GM19240 (cell line): ENCODE data around the gene DPH2.
A peak's percentile ranks its signal among the peaks of the same experiment; 100 is the strongest.

ENCODE experiments used
- DNase-seq: peaks from one replicate; pipeline ENCODE4 v3.0.0; 2011; ENCODE audit warnings: low spot score; ENCODE audit not compliant: insufficient read length

DPH2 gene

GRCh38 chr1:43944860-43945259, 24.9 kb upstream of the DPH2 start:
- no peak for DNase-seq

DNA sequence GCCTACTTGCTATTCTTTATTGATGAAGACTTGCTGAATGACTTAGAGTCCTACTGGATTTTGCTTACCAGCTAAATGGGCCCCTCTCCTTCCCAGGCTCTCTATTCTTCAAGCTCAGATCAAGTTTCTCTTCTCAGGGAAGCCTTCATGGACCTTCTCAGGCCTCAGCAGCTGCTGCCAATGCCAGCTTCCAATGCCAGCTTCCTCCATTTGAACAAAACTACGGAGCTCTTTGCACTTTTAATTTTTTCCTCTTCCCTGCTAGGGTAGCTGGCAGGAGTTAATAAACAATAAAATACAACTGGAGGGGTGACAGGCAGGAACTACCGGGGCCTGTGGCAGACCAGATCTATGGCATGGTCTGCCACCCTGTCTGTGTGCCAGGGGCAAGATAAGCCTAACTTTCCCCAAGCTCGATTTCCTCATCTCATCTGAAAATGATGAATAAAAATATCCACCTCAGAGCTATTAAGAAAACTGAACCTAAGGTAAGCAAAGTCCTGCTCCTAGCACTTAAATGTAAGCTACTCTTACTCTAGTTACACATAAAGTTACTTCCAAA, 24.1 kb upstream of the DPH2 start:
- no peak for DNase-seq

GRCh38 chr1:43946236-43947060, 23.4 kb upstream of the DPH2 start, which contains the start of gene IPO13:
Gene IPO13, plus strand, starts transcription at chr1:43946950. Its CDS starts 651 bp downstream, at chr1:43947601.
- peak; percentile 99 for DNase-seq

GRCh38 chr1:43947061-43947873, 22.5 kb upstream of the DPH2 start:
- peak; percentile 38 for DNase-seq

- DNase-seq = no peak
These were observed 21.9 kb upstream of the DPH2 start for GRCh38 chr1:43947874-43948437.

- no peak for DNase-seq
These were observed 20.1 kb upstream of the DPH2 start for GRCh38 chr1:43949678-43950077.

GRCh38 chr1:43951021-43951985, 18.5 kb upstream of the DPH2 start:
- DNase-seq = no peak

DNA sequence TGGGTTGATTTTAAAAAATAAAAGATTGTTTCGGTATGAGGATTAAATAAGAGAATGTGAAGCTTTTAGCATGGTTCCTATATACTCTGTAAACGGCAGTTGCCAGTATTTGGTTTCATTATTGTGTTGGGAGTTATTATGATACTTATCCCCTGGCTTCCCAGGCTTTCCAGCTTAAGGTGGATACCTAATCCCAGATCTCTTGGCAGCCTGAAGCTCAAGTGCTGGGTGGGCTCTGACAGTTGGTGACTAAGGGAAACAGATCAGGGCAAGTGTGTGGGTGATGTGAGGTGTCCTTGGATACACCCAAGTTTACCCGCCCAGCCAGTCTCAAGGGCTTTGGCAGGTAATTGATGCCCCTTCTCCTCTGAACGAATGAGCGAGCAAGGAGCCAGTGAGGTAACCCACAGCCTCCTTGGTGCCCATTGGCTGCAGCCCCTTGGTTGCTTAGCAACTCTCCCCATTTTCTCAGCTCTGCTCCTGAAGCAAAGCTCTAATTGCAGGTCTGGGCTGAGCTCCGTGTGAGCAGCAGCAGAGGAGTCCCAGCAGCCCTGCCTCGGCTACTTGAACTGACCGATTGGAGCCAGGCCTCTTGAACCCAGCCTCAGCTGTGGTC, 17.0 kb upstream of the DPH2 start:
- DNase-seq = no peak

- DNase-seq = no peak
These were observed 16.4 kb upstream of the DPH2 start for GRCh38 chr1:43953361-43953760.

GRCh38 chr1:43954036-43954435, 15.8 kb upstream of the DPH2 start:
- no peak for DNase-seq

DNA sequence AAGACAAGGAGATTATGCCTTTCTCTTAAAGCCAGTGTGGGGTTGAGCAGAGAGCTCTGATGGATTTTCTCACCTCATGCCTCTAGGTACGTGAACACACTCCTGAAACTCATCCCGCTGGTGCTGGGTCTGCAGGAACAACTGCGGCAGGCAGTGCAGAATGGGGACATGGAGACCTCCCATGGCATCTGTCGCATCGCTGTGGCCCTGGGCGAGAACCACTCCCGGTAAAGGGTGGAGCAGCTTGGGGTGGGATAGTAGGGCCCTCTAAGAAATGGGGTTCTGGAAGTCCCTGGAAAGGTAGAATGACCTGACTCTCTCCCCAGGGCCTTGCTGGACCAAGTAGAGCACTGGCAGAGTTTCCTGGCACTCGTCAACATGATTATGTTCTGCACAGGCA, 13.6 kb upstream of the DPH2 start:
- DNase-seq = no peak

DNA sequence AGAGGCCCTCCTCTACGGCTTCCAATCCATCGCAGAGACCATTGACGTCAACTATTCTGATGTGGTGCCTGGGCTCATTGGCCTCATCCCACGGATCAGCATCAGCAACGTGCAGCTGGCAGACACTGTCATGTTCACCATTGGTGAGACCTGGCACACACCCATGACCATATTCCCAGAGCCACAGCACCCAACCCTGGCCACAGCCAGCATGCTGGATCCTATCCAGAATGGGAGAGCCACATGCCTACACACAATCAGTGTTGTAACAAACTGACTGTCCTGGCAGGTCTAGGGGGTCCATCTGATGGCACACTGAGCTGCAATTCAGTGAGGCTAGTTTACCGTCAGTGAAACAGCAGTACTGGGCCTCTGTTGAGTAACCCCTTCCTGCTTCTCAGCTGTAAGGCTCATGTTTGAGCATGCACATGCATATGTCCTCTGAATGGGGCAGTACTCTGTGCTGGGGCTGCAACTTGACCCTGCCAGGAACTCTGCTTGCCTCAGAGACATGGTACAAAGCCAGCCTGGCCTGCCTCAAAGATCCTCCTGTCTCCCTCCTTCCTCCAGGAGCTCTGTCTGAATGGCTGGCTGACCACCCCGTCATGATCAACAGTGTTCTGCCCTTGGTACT, 12.3 kb upstream of the DPH2 start:
- DNase-seq = no peak

DNA sequence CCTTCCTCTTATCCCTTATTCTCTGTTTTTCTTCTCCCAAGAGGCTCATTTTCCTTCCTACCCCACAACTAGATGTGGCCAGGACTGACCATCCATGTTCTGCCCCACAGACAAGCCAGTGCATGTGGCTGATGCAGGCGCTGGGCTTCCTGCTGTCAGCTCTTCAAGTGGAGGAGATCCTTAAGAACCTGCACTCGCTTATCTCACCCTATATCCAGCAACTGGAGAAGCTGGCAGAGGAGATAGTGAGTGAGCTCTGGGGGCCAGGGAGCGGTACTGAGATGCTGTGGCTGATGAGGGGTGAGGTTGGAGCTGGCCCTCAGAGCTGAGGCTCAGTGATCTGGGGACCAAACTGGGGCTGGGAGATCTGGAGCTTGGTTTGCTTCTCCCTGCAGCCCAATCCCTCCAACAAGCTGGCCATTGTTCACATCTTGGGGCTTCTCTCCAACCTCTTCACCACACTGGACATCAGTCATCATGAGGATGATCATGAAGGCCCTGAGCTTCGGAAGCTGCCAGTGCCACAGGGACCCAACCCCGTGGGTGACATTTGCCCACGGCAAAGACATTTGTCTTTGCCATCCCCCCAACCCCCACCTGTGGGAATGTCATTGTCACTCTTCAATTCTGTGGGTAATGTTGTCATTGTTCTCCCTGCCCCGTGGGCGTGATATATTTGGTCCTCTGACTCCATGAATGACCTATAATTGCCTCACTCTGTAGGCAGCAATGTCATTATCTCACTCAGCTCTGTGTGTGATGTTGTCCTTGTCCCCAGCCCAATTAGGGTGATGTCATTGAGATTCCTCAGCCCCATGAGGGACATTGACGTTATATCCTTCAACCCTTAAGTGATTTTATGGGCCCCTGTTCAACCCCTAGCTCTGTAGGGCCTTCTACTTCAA, 11.2 kb upstream of the DPH2 start:
- DNase-seq = no peak

DNA sequence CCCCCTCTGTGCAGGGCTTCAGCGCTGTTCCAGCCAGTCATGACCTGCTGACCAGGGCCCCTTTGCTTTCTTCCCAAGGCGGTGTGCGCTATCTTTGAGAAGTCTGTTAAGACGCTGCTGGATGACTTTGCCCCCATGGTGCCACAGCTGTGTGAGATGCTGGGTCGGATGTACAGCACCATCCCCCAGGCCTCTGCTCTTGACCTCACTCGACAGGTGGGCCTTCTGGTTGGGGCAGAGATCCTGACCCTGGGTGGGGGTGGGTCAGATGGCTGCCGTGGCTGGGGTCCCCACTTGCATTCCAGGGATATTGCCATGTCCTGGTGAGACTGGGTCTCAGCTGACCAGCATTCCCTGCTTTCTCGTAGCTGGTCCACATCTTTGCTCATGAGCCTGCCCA, 9.0 kb upstream of the DPH2 start:
- DNase-seq = no peak

GRCh38 chr1:43961692-43962091, 8.1 kb upstream of the DPH2 start:
- DNase-seq = no peak

DNA sequence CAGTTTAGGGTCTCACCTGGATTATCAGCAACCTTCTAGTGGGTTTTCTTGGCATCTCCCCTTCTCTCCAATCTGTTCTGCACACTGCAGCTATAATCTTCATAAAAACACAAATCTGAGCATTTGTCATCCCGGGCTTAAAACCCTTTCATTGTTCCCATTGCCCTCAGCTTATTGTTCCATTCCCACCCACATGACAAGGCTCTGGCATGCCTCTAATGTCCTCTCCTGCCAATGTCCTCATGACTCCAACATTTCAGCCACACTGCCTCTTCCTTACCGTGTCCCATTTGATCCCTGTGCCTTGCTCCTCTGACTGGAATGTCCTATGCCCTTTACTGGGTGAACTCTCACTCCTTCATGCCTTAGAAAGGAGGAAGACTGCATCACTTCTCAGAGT, 7.5 kb upstream of the DPH2 start:
- no peak for DNase-seq

- no peak for DNase-seq
These were observed 6.8 kb upstream of the DPH2 start for GRCh38 chr1:43963006-43963405.

GRCh38 chr1:43963890-43964289, 5.9 kb upstream of the DPH2 start:
- no peak for DNase-seq

GRCh38 chr1:43965316-43965715, 4.5 kb upstream of the DPH2 start:
- no peak for DNase-seq
